Measurements from ENCODE around the gene ADAMTS1.
A peak's percentile ranks its signal among the peaks of the same experiment; 100 is the strongest.

The ADAMTS1 gene

GRCh38 chr21:26846036-26846931, 1.1 kb upstream of the ADAMTS1 start (continued):
- TF ChIP-seq KLF10 (tag by site-specific recombination; IDR thresholded peaks at IDR 0.05): peak; percentile 31; the same call in 1 of the 2 replicates
- peak; percentile 76; the same call in 1 of the 2 replicates for TF ChIP-seq ZNF324 (tag by site-specific recombination; IDR thresholded peaks at IDR 0.05)
- TF ChIP-seq TRIM28 (IDR thresholded peaks at IDR 0.05; ENCODE audit: borderline replicate concordance, low read length): peak; percentile 26; the same call in 1 of the 2 replicates
- TF ChIP-seq ZNF48 (tag by site-specific recombination; IDR thresholded peaks at IDR 0.05): no peak
- no peak for TF ChIP-seq ZNF169 (tag by site-specific recombination; IDR thresholded peaks at IDR 0.05)
- TF ChIP-seq KLF1 (tag by site-specific recombination; IDR thresholded peaks at IDR 0.05): peak; percentile 74
- TF ChIP-seq ZNF580 (tag by site-specific recombination; IDR thresholded peaks at IDR 0.05): no peak
- TF ChIP-seq ZNF23 (tag by site-specific recombination; IDR thresholded peaks at IDR 0.05; ENCODE audit: borderline replicate concordance): no peak
- TF ChIP-seq ZNF561 (tag by site-specific recombination; IDR thresholded peaks at IDR 0.05; ENCODE audit: borderline replicate concordance): peak; percentile 42; the same call in 1 of the 2 replicates
- TF ChIP-seq MEIS1 (CRISPR knock-in tag; IDR thresholded peaks at IDR 0.05; ENCODE audit: borderline replicate concordance): no peak
- no peak for TF ChIP-seq ZNF18 (tag by site-specific recombination; IDR thresholded peaks at IDR 0.05)
- TF ChIP-seq ZNF423 (tag by site-specific recombination; IDR thresholded peaks at IDR 0.05): peak; percentile 58; the same call in 1 of the 2 replicates
- TF ChIP-seq ZNF600 (tag by site-specific recombination; IDR thresholded peaks at IDR 0.05): peak; percentile 57; the same call in 1 of the 2 replicates
- peak; percentile 84 for TF ChIP-seq PATZ1 (tag by site-specific recombination; IDR thresholded peaks at IDR 0.05)
- peak; percentile 99 for TF ChIP-seq PRDM10 (tag by site-specific recombination; IDR thresholded peaks at IDR 0.05)
- peak; percentile 72 for TF ChIP-seq KLF9 (tag by site-specific recombination; IDR thresholded peaks at IDR 0.05; ENCODE audit: low read depth)
- no peak for TF ChIP-seq ZNF146 (tag by site-specific recombination; IDR thresholded peaks at IDR 0.05)
- TF ChIP-seq ZNF501 (tag by site-specific recombination; IDR thresholded peaks at IDR 0.05): no peak; the same call in 1 of the 2 replicates
- TF ChIP-seq GLIS2 (tag by site-specific recombination; IDR thresholded peaks at IDR 0.05): no peak
- no peak for TF ChIP-seq ZNF529 (tag by site-specific recombination; IDR thresholded peaks at IDR 0.05; ENCODE audit: insufficient replicate concordance)
- no peak for TF ChIP-seq SETDB1 (IDR thresholded peaks at IDR 0.05; ENCODE audit: insufficient read length, low read length)
- no peak for TF ChIP-seq HOXD13 (CRISPR knock-in tag; IDR thresholded peaks at IDR 0.05; ENCODE audit: borderline replicate concordance)
- TF ChIP-seq ZNF398 (tag by site-specific recombination; IDR thresholded peaks at IDR 0.05): no peak; the same call in 1 of the 2 replicates
- peak; percentile 87 for TF ChIP-seq EGR2 (tag by site-specific recombination; IDR thresholded peaks at IDR 0.05; ENCODE audit: low read depth)
- TF ChIP-seq GLIS1 (tag by site-specific recombination; IDR thresholded peaks at IDR 0.05): peak; percentile 43; the same call in 1 of the 2 replicates
- peak; percentile 16; the same call in 1 of the 2 replicates for TF ChIP-seq INSM2 (tag by site-specific recombination; IDR thresholded peaks at IDR 0.05)
- peak; percentile 75 for TF ChIP-seq ZNF341 (tag by site-specific recombination; IDR thresholded peaks at IDR 0.05; ENCODE audit: low read depth)
- 0 out of 2 replicates have a peak, but pooled peaks have one; percentile 34 for TF ChIP-seq ZBTB17 (tag by site-specific recombination; IDR thresholded peaks at IDR 0.05)

Data from HEK293 (cell line).